H9 (cell line): ENCODE measurements around the gene POLR2L. TPM values are rescaled to one million over a fixed set of nuclear protein-coding genes. Genes with fewer than 3 reads are reported as not detected.

Experiments
- DNase-seq: peaks from one replicate; pipeline ENCODE4 v3.0.0-alpha.2; 2017
- H2AFZ ChIP-seq: one replicate; pipeline ENCODE4 v1.6.1; 2013; ENCODE audit warnings: mild to moderate bottlenecking, low read length, control low read depth, moderate library complexity
- H2AK5ac ChIP-seq: 2 replicates; pipeline ENCODE4 v1.6.1; 2013; ENCODE audit warnings: low read length, control low read depth, mixed read lengths; ENCODE audit not compliant: insufficient read length
- H2BK120ac ChIP-seq: one replicate; pipeline ENCODE4 v1.6.1; 2013; ENCODE audit warnings: low read depth, mild to moderate bottlenecking, low read length, control low read depth, inconsistent platforms; ENCODE audit not compliant: poor library complexity, severe bottlenecking
- H2BK12ac ChIP-seq: 2 replicates; pipeline ENCODE4 v1.6.1; 2013; ENCODE audit warnings: low read length, control low read depth, mixed read lengths, low read depth; ENCODE audit not compliant: insufficient read length
- H2BK15ac ChIP-seq: 2 replicates; pipeline ENCODE4 v1.6.1; 2013; ENCODE audit warnings: low read depth, low read length, control low read depth
- H2BK20ac ChIP-seq: one replicate; pipeline ENCODE4 v1.6.1; 2013; ENCODE audit warnings: low read depth, mild to moderate bottlenecking, low read length, control low read depth, inconsistent platforms; ENCODE audit not compliant: poor library complexity, severe bottlenecking
- H2BK5ac ChIP-seq: 2 replicates; pipeline ENCODE4 v1.6.1; 2013; ENCODE audit warnings: low read length, control low read depth, mixed read lengths; ENCODE audit not compliant: insufficient read length
- H3K14ac ChIP-seq: 2 replicates; pipeline ENCODE4 v1.6.1; 2013; ENCODE audit warnings: low read length, control low read depth; ENCODE audit not compliant: insufficient read depth
- H3K18ac ChIP-seq: 2 replicates; pipeline ENCODE4 v1.6.1; 2013; ENCODE audit warnings: low read depth, mild to moderate bottlenecking, mixed read lengths, low read length, control low read depth; ENCODE audit not compliant: insufficient read length
- H3K23ac ChIP-seq: 2 replicates; pipeline ENCODE4 v1.6.1; 2013; ENCODE audit warnings: low read length, control low read depth, mixed read lengths, low read depth; ENCODE audit not compliant: insufficient read length
- H3K23me2 ChIP-seq: 2 replicates; pipeline ENCODE4 v1.6.1; 2013; ENCODE audit warnings: low read depth, mild to moderate bottlenecking, mixed read lengths, low read length, control low read depth; ENCODE audit not compliant: insufficient read length, poor library complexity, severe bottlenecking
- H3K27ac ChIP-seq: 2 replicates; pipeline ENCODE4 v1.5.1; 2013; ENCODE audit warnings: low read length, control low read depth, mixed read lengths, low read depth; ENCODE audit not compliant: insufficient read length
- H3K27me3 ChIP-seq: 2 replicates; pipeline ENCODE4 v1.6.1; 2013; ENCODE audit warnings: low read length, control low read depth, inconsistent platforms; ENCODE audit not compliant: insufficient read depth
- H3K4ac ChIP-seq: 2 replicates; pipeline ENCODE4 v1.6.1; 2013; ENCODE audit warnings: low read depth, mild to moderate bottlenecking, control low read depth, inconsistent platforms, low read length, moderate library complexity
- H3K4me1 ChIP-seq: 2 replicates; pipeline ENCODE4 v1.6.1; 2013; ENCODE audit warnings: low read length, control low read depth, inconsistent platforms; ENCODE audit not compliant: insufficient read depth
- H3K4me2 ChIP-seq: 2 replicates; pipeline ENCODE4 v1.6.1; 2013; ENCODE audit warnings: low read length, control low read depth, mixed read lengths; ENCODE audit not compliant: insufficient read length, insufficient read depth
- H3K56ac ChIP-seq: 2 replicates; pipeline ENCODE4 v1.6.1; 2013; ENCODE audit warnings: low read depth, mild to moderate bottlenecking, mixed read lengths, low read length, control low read depth; ENCODE audit not compliant: insufficient read length
- H3K79me1 ChIP-seq: 2 replicates; pipeline ENCODE4 v1.6.1; 2013; ENCODE audit warnings: low read depth, mild to moderate bottlenecking, moderate library complexity, low read length, control low read depth, inconsistent platforms; ENCODE audit not compliant: insufficient read depth, poor library complexity, severe bottlenecking
- H3K79me2 ChIP-seq: 2 replicates; pipeline ENCODE4 v1.6.1; 2013; ENCODE audit warnings: low read length, control low read depth, inconsistent platforms; ENCODE audit not compliant: insufficient read depth
- H3K9ac ChIP-seq: 2 replicates; pipeline ENCODE4 v1.6.1; 2013; ENCODE audit warnings: low read length, control low read depth, mixed read lengths; ENCODE audit not compliant: insufficient read length; ENCODE audit errors: extremely low read depth
- H3K9me3 ChIP-seq: one replicate; pipeline ENCODE4 v1.6.1; 2013; ENCODE audit warnings: low read depth, low read length, inconsistent platforms; ENCODE audit not compliant: control insufficient read depth
- H3T11ph ChIP-seq: one replicate; pipeline ENCODE4 v1.6.1; 2013; ENCODE audit warnings: mild to moderate bottlenecking, low read length, control low read depth, inconsistent platforms
- H4K20me1 ChIP-seq: one replicate; pipeline ENCODE4 v1.6.1; 2013; ENCODE audit not compliant: control insufficient read depth, insufficient read length, insufficient read depth
- H4K5ac ChIP-seq: 2 replicates; pipeline ENCODE4 v1.6.1; 2013; ENCODE audit warnings: low read depth, mild to moderate bottlenecking, mixed read lengths, low read length, control low read depth; ENCODE audit not compliant: insufficient read length
- H4K8ac ChIP-seq: replicated peaks from 2 replicates; pipeline ENCODE4 v1.6.1; 2013; ENCODE audit warnings: low read length, control low read depth, mixed read lengths, low read depth; ENCODE audit not compliant: insufficient read length
- H4K91ac ChIP-seq: 2 replicates; pipeline ENCODE4 v1.6.1; 2013; ENCODE audit warnings: low read depth, mild to moderate bottlenecking, moderate library complexity, mixed read lengths, low read length, control low read depth; ENCODE audit not compliant: insufficient read length
- H3K27ac Mint-ChIP-seq, 3 experiments: 2 replicates in 2 of 3; 3 replicates in 1 of 3; pipeline ENCODE4 v1.8.0; 2020 to 2021; ENCODE audit warnings: mixed read lengths in 3 of 3, mild to moderate bottlenecking in 1 of 3, moderate library complexity in 1 of 3
- H3K27me3 Mint-ChIP-seq: 2 replicates; pipeline ENCODE4 v1.8.0; 2021; ENCODE audit warnings: low read depth, mild to moderate bottlenecking, moderate library complexity, mixed read lengths
- H3K36me3 Mint-ChIP-seq, 3 experiments: 2 replicates in 2 of 3; 3 replicates in 1 of 3; pipeline ENCODE4 v1.8.0; 2020 to 2021; ENCODE audit warnings: low read depth in 3 of 3, mixed read lengths in 3 of 3; ENCODE audit not compliant: insufficient read depth in 1 of 3
- H3K4me1 Mint-ChIP-seq, 2 experiments: 2 replicates each; pipeline ENCODE4 v1.8.0; 2020; ENCODE audit warnings: mixed read lengths in 2 of 2
- H3K4me3 Mint-ChIP-seq, 2 experiments: 2 replicates in 1 of 2; 3 replicates in 1 of 2; pipeline ENCODE4 v1.8.0; 2020 to 2021; ENCODE audit warnings: mild to moderate bottlenecking in 2 of 2, mixed read lengths in 2 of 2, moderate library complexity in 1 of 2
- H3K9me3 Mint-ChIP-seq, 2 experiments: 2 replicates in 1 of 2; 3 replicates in 1 of 2; pipeline ENCODE4 v1.8.0; 2020; ENCODE audit warnings: mild to moderate bottlenecking in 2 of 2, mixed read lengths in 2 of 2, moderate library complexity in 1 of 2
- CTCF ChIP-seq: fragments of 200-600 bp; sonication (generic); conservative IDR thresholded peaks from 3 replicates; pipeline ENCODE4 v1.8.0; 2021; ENCODE audit warnings: antibody characterized with exemption, mild to moderate bottlenecking
- WGBS: extraction: QIAGEN DNeasy Blood & Tissue Kit; methylation state at CpG from one replicate; pipeline ENCODE4 v1.1.7; 2013; ENCODE audit warnings: missing lambda C conversion rate, low lambda C conversion rate, mixed read lengths; ENCODE audit not compliant: insufficient read length; ENCODE audit errors: extremely low coverage; 5-methylcytosine and 5-hydroxymethylcytosine counted together
- total RNA-seq: library from RNA; stranded (reverse); gene quantifications from 2 replicates; pipeline ENCODE4 v1.2.1, GENCODE V29; 2021

POLR2L gene
- total RNA-seq, 1 experiment from 2014 or later = 135 TPM

- H3K4me1 Mint-ChIP-seq = peaks cover 16 to 36% of the 10 kb centered on the region in 2 experiments
- WGBS = no CpG with 5 or more reads among the region's 7 CpGs
Measured at GRCh38 chr11:793556-793955, 48.8 kb downstream of the POLR2L start.

More at GRCh38 chr11:793556-793955, 48.8 kb downstream of the POLR2L start:
- Histone ChIP-seq H3K79me1 (no peaks in the 10 kb centered on the region), H2BK15ac (no peak overlapping the region), H4K91ac (no peak overlapping the region), H2BK5ac (no peak overlapping the region), H2BK20ac (no peak overlapping the region), H3K4me2 (no peak overlapping the region), H4K8ac (no peak overlapping the region), H3K9me3 (no peaks in the 10 kb centered on the region), H3K18ac (no peak overlapping the region), H3K9ac (no peak overlapping the region), H4K5ac (no peak overlapping the region), H4K20me1 (peaks cover 2% of the 10 kb centered on the region), H2AFZ (no peak overlapping the region), H3K56ac (no peak overlapping the region), H3K23ac (no peak overlapping the region), H2AK5ac (no peak overlapping the region), H3K4ac (no peak overlapping the region), H3K4me1 (no peaks in the 10 kb centered on the region; the same call in 1 of the 2 replicates), H3K79me2 (no peaks in the 10 kb centered on the region), H3K27ac (no peak overlapping the region), H3K23me2 (peaks cover 12% of the 10 kb centered on the region), H3K27me3 (no peaks in the 10 kb centered on the region), H2BK120ac (no peak overlapping the region), H2BK12ac (no peak overlapping the region), H3K14ac (no peak overlapping the region), H3T11ph (no peak overlapping the region)
- no peak overlapping the region for H3K4me3 Mint-ChIP-seq
- TF ChIP-seq CTCF = no peak
- H3K36me3 Mint-ChIP-seq = peaks cover 0 to 16% (median 3%) of the 10 kb centered on the region in 3 experiments; a peak in 2 of 7 replicates
- H3K9me3 Mint-ChIP-seq = no peaks in the 10 kb centered on the region
- no peak overlapping the region for H3K27ac Mint-ChIP-seq
- H3K27me3 Mint-ChIP-seq = no peaks in the 10 kb centered on the region
- no peak for DNase-seq
